LoVo (cell line): ENCODE results near the gene LINGO3.
"Not testable (repeated sequence)": the region's sequence is repeated elsewhere in the genome, so short reads cannot be mapped to it uniquely, and the experiment has no call there.

Experiments used
- DNase-seq: peaks from one replicate; pipeline ENCODE4 v3.0.0-alpha.2; 2016; ENCODE audit warnings: low spot score

Gene LINGO3

DNA sequence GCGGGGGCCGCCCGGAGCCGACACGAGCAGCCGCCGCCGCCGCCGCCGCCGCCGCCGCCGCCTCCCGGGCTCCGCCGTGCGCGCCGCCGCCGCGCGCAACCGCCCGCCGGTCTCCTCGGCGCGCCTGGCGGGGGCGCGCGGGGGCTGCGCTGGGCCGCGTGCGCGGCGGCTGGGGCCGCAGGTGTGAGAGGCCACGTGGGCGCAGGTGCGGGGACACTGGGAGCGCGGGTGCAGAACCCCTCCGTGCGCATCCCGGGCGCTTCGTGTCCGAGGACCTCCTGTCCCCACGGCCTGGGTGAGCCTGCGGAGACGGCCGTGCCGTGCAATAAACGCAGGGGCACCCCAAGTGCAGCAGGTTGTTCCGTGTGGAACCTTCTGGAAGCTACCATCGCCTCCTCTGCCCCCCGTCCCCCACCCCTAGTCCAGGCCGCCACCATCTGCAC is at the start of gene LINGO3:
TSS of gene LINGO3 (minus strand) at position 41 of the 443 bp plus-strand sequence. CDS start 16,378 bp downstream, outside the sequence.
- DNase-seq = no peak

DNA sequence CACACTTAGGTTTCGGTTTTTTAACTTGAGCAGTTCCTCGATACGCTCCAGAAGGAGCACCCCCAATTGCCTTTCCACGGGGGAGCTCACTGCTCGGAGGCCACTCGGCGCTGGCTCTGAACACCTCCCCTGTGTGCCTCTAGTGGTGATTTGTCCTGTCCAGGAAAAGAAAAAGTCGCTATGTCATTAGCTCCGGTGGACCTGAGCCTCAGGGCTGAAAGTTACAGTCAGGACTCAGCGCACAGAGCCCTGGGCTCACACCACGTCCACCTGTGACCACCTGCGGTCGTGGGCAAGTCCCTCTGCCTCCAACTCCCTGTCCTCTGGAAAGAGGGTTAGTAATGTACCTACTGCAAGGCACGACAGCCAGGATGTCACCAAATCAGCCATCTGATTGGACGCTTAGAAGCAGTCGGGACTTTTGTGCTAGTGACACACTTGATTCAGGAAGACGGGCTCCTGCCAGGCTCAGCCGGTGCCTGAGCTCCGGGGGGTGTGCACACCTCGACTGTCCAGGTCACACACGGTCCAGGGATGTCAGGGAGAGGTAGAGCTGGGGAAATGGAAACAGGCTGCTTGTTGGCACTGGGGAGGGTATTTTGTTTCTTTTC is 48.2 kb upstream of the LINGO3 start:
- DNase-seq = no peak

- DNase-seq = no peak
These were observed 47.4 kb upstream of the LINGO3 start for GRCh38 chr19:2355168-2356035.

DNA sequence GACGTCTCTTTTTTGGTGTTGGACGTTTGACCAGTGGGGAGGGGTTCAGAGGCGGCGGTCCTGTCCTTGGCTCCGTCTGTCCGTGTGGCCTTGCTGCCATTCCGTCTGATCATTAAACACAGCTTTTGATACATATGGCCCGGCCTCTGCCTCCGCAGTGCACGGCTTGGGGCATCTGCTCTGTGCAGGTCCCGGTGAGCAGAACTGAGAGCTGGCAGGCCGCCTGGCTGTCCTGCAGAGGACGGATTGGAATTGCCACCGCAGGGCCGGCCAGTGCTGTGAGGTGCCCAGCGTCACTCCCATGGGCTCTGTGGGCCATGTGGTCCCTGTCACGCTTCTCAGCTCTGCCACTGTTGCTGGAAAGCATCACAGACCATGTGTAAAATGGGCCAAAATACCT is 46.7 kb upstream of the LINGO3 start:
- DNase-seq = no peak

- no peak for DNase-seq
These were observed 46.1 kb upstream of the LINGO3 start for GRCh38 chr19:2353887-2354592.

- DNase-seq = no peak
These were observed 45.4 kb upstream of the LINGO3 start for GRCh38 chr19:2353159-2353886.

GRCh38 chr19:2352121-2352520 is 44.2 kb upstream of the LINGO3 start:
- no peak for DNase-seq

GRCh38 chr19:2351591-2351990 is 43.6 kb upstream of the LINGO3 start:
- DNase-seq = no peak

DNA sequence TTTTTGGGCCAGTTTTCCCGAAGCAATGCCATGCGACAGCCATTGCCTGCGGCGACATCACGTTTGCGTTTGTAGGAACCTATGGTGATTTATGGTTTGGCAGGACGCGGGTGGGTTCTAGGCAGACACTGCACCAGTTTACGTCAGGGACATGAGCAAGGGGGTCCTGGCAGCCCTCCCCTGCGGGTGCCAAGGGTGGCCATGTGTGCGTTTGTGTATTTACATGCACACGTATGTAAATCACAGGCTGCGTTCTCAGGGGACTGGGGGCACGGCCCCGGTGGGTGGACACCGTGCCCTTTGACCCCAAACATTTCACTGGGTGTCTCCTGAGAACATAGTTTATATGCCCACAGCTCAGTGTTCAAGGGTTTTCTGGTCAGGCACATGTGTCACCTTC is 42.7 kb upstream of the LINGO3 start:
- no peak for DNase-seq

DNA sequence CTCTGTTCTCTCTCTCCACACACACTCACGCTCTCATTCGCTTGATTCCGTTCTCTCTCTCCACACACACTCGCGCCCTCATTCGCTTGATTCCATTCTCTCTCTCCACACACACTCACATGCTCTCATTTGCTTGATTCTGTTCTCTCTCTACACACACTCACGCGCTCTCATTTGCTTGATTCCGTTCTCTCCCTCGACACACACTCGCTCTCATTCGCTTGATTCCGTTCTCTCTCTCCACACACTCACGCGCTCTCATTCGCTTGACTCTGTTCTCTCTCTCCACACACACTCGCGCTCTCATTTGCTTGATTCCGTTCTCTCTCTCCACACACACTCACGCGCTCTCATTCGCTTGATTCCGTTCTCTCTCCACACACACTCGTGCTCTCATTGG is 41.9 kb upstream of the LINGO3 start:
- DNase-seq = not testable (repeated sequence)

DNA sequence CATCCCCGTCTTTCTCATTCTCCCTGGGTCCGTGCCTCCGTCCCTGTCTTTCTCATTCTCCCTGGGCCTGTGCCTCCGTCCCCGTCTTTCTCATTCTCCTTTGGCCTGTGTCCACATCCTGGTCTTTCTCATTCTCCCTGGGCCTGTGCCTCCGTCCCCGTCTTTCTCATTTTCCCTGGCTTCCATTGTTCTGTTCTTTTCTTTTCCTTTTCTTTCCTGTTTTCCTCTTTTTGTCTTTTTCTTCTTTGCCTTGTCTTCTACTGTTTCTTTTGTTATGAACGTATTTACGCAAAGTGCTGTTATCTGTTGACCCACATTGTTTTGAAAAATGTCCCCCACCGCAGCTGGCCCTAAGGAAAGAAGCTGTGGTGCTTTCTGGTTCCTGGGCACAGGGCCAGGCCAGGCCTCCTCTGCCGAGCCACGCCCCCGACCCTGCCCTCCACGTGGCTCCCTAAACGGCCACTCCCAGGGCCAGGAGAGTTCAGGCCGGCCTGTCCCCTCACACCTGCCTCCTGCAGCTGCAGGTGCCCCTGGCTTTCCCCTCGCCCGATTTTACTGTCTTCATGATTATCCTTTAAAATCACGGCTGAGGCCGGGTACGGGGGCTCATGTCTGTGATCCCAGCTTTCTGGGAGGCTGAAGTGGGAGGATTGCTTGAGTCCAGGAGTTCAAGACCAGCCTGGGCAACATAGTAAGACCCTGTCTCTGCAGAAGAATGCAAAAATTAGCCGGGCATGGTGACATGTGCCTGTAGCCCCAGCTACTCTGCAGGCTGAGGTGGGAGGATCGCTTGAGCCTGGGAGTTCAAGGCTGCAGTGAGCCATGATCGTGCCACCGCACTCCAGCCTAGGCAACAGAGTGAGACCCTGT is 38.1 kb upstream of the LINGO3 start:
- DNase-seq = no peak

GRCh38 chr19:2345076-2345475 is 37.1 kb upstream of the LINGO3 start:
- no peak for DNase-seq

DNA sequence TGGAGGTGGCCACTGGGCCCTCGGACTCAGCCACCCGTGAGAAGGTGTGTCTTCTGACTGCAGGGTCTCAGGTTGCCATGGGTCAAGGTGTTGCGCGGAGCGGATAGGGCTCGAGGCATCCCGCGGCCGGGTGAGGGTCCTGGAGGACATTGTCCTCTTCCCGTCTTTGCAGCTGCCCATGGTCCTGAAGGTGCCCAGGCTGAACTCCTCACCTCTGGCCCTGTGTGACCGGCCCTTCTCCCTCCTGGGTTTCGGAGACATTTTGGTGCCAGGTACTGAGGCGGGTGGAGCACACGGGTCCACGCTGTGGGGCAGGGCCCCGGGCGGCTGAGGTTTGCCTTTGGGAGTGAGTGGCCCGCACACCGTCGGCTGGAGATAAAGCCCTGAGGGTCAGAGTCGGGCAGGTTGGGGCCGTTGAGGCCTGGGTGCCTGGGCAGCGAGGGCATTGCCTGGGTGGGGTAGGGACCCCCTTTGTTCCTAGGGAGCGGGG is 36.5 kb upstream of the LINGO3 start:
- no peak for DNase-seq

DNA sequence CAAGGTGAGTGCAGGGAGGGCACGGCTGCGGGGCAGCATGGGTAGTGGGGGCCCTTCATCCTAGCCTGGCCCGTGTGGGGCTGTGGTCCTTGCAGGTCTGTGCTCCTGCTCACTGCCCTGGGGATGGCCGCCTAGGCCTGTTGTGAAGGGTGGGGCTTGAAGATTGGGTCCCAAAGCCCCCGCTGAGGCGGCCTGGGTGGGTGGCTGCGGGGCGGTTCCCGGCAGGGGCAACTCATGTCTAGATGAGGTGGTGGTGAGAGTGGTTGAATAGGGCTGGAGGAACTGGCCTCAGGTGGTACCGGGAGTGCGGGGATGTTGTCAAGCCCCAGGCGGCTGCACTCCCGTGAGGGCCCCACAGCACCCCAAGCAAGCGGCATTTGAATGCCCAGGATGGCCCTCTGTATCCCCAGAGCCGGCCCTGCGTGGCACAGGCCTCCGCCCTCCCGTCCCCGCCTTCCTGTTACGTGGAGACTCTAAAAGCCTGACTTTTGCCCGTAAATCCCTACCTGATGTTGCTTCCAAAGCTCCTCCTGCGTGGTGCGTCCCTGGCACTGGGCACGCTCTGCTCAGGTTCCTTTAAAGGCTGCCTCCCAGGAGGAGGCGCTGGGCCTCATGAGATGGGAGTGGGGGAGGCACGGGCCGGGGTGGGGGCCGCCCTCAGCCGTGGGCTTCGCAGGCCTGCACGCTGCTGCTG is 35.5 kb upstream of the LINGO3 start:
- no peak for DNase-seq

DNA sequence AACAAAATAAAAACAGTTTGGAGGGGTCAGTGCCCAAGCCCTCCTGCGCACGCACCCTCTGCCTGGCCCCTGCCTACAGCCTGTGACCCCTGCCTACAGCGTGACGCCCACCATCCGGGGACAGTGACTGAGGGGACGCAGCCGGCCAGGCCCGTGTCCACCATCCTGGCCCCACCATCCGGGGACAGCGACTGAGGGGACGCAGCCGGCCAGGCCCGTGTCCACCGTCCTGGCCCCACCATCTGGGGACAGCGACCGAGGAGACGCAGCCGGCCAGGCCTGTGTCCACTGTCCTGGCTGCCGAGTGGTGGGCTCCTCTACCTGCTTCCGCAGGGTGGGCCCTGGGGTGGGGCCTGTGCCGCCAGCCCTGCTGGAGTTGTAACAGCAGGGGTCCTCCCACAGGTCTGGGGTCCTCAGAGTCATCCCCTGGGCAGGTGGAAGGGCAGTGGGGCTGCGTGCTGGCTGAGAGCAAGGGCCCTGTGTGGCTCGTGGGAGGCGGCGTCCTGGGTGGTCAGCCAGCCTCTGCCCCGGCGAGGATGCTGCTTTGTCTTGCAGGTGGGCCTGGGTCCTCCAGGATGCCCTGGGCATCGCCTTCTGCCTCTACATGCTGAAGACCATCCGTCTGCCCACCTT is 34.8 kb upstream of the LINGO3 start:
- no peak for DNase-seq

DNA sequence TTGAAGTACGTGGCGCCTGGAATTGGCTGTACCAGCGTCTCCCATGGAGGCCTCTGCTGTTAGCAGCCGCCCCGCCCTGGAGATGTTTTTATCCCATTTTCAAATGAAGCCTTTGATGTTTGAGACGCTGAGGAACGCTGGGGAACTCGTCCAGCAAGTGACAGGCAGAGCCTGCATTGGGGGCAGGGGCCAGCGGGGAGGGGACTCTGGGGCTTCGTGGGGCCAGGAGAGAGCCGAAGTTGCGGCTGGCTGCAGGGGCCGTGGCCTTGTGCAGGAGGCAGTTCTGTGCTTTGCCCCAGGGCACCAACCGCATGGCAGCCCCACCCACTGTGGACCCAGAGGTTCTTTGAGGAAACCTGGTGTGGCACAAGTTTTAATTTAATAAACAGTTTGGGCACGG is 34.0 kb upstream of the LINGO3 start:
- DNase-seq = no peak

DNA sequence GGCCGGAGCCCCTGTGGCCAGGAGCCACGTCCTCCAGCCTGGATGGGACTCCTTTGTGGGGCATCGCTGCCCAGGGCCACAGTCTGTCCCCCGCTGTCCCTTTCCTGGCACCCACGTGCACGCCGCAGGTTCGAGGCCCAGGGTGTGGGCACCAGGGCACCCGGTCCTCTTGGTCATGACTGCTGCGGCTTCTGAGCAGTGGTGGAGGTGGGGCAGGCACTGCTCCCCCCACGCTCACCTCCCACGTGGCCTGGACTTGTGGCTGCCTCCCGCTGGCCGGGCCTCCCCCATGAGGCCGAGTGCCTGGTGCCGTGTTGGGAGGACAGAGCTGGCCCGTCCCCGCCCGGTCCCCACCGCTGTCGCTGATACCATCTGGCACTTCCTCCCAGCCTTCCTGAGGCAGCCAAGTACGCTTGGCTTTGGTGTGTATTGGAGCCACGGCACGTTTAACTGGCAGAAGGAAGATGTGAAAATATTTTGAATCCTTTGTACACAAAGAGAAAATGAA is 33.3 kb upstream of the LINGO3 start:
- DNase-seq = no peak

GRCh38 chr19:2340496-2341243 is 32.7 kb upstream of the LINGO3 start:
- DNase-seq = no peak
